Upper lobe of left lung (tissue), 6 donors: ENCODE measurements around the gene NUMBL. TPM values are rescaled to one million over a fixed set of nuclear protein-coding genes. Genes with fewer than 3 reads are reported as not detected.

Source experiments
- ATAC-seq, 2 donors: fragments of 200-7000 bp; cut with Tn5 transposase; one replicate each; pipeline ENCODE4 v1.9.1; 2022; ENCODE audit warnings: mild to moderate bottlenecking in 2 of 2, moderate library complexity in 2 of 2; ENCODE audit not compliant: low FRiP score in 2 of 2
- DNase-seq, 2 donors: peaks; one replicate each; pipeline ENCODE4 v3.0.0-alpha.2; 2019 to 2020
- H3K27ac ChIP-seq, 4 donors: fragments of 200-600 bp; sonication (generic); one replicate each; pipeline ENCODE4 v1.5.1; 2016 to 2019
- H3K27me3 ChIP-seq, 4 donors: fragments of 200-600 bp; sonication (generic); one replicate each; pipeline ENCODE4 v1.5.1; 2017 to 2019
- H3K36me3 ChIP-seq, 4 donors: fragments of 200-600 bp; sonication (generic); one replicate each; pipeline ENCODE4 v1.5.1; 2016 to 2019
- H3K4me1 ChIP-seq, 4 donors: fragments of 200-600 bp; sonication (generic); one replicate each; pipeline ENCODE4 v1.5.1; 2018 to 2019
- H3K4me3 ChIP-seq, 4 donors: fragments of 200-600 bp; sonication (generic); one replicate each; pipeline ENCODE4 v1.5.1; 2017 to 2019; ENCODE audit warnings: mild to moderate bottlenecking in 2 of 4, moderate library complexity in 1 of 4
- H3K9me3 ChIP-seq, 4 donors: fragments of 200-600 bp; sonication (generic); one replicate each; pipeline ENCODE4 v1.5.1; 2018 to 2019
- CTCF ChIP-seq, 6 experiments: fragments of 450-650 bp in 4 of 6; fragments of 200-600 bp in 2 of 6; sonication (generic) in 2 of 6; IDR thresholded peaks; one replicate each; pipeline ENCODE4 v1.5.1; 2016 to 2019; ENCODE audit warnings: antibody characterized with exemption in 6 of 6
- EP300 ChIP-seq, 4 donors: sonication (generic); formaldehyde crosslinking; IDR thresholded peaks; one replicate each; pipeline ENCODE4 v1.5.1; 2017; ENCODE audit warnings: antibody characterized with exemption in 4 of 4, control low read depth in 2 of 4
- POLR2A ChIP-seq, 4 donors: fragments of 450-650 bp; IDR thresholded peaks; one replicate each; pipeline ENCODE4 v1.5.1; 2016 to 2017; ENCODE audit warnings: antibody characterized with exemption in 4 of 4, mild to moderate bottlenecking in 2 of 4
- POLR2AphosphoS5 ChIP-seq, 2 donors: sonication (generic); formaldehyde crosslinking; IDR thresholded peaks; one replicate each; pipeline ENCODE4 v1.5.1; 2017; ENCODE audit warnings: antibody characterized with exemption in 2 of 2
- WGBS, 2 donors: methylation state at CpG; one replicate each; pipeline ENCODE4 v1.1.5; 2017 to 2018; 5-methylcytosine and 5-hydroxymethylcytosine counted together
- total RNA-seq, 6 donors: library from RNA; depleted of rRNA in 4 of 6; stranded (reverse); fragments of >200 nt in 4 of 6; gene quantifications; one replicate each; pipeline versions ENCODE4 v1.1.0 to v1.2.1, GENCODE V29; 2016 to 2021
- donor health status: DM: no; HTN: no; CAD: no; lungs with moderate emphysema.
- donor health status: DM: no; HTN: yes; CAD: no; lungs with severe emphysema.

NUMBL gene
- total RNA-seq, 6 donors from 2014 or later = 18.0 to 133 (median 23.8) TPM

- H3K27ac ChIP-seq = no peak overlapping the region
- DNase-seq (no peak), ATAC-seq (no peak)
- no peaks in the 10 kb centered on the region for H3K27me3 ChIP-seq
- TF ChIP-seq POLR2A (IDR thresholded peaks at IDR 0.05) (no peak), CTCF (IDR thresholded peaks at IDR 0.05) (no peak), EP300 (IDR thresholded peaks at IDR 0.05) (no peak), POLR2AphosphoS5 (IDR thresholded peaks at IDR 0.05) (no peak)
- H3K9me3 ChIP-seq = no peaks in the 10 kb centered on the region
- no peaks in the 10 kb centered on the region for H3K36me3 ChIP-seq
- peaks cover 0 to 12% (median 6%) of the 10 kb centered on the region in 4 donors for H3K4me1 ChIP-seq
- H3K4me3 ChIP-seq = no peak overlapping the region
- 81 to 85% methylated on average over 6 of the region's 6 CpGs for WGBS, 2 donors
These were observed 50.8 kb downstream of the NUMBL start for GRCh38 chr19:40639638-40639982.

GRCh38 chr19:40638327-40638726 lies 52.1 kb downstream of the NUMBL start:
- H3K27me3 ChIP-seq = no peaks in the 10 kb centered on the region
- peaks cover 7 to 17% (median 13%) of the 10 kb centered on the region in 4 donors for H3K4me1 ChIP-seq
- no peak for ATAC-seq
- no peak overlapping the region for H3K27ac ChIP-seq
- no peaks in the 10 kb centered on the region for H3K36me3 ChIP-seq
- WGBS, 2 donors = 64 to 73% methylated on average over 1 of the region's 1 CpG
- H3K4me3 ChIP-seq = no peak overlapping the region
- DNase-seq = no peak
- TF ChIP-seq POLR2AphosphoS5 (IDR thresholded peaks at IDR 0.05) = no peak
- TF ChIP-seq POLR2A (IDR thresholded peaks at IDR 0.05) = no peak
- TF ChIP-seq EP300 (IDR thresholded peaks at IDR 0.05) = no peak
- TF ChIP-seq CTCF (IDR thresholded peaks at IDR 0.05) = no peak
- H3K9me3 ChIP-seq = no peaks in the 10 kb centered on the region

GRCh38 chr19:40633207-40633606 lies 57.2 kb downstream of the NUMBL start:
- no peak for DNase-seq
- TF ChIP-seq POLR2A (IDR thresholded peaks at IDR 0.05) (no peak), POLR2AphosphoS5 (IDR thresholded peaks at IDR 0.05) (no peak), CTCF (IDR thresholded peaks at IDR 0.05) (no peak)
- no peak overlapping the region for H3K27ac ChIP-seq

GRCh38 chr19:40632311-40633036 lies 58.0 kb downstream of the NUMBL start:
- H3K9me3 ChIP-seq = no peaks in the 10 kb centered on the region
- 79 to 88% methylated on average over 3 of the region's 3 CpGs for WGBS, 2 donors
- H3K4me3 ChIP-seq = no peak overlapping the region
- H3K27me3 ChIP-seq = no peaks in the 10 kb centered on the region
- ATAC-seq (no peak), DNase-seq (no peak)
- peaks cover 6 to 10% (median 6%) of the 10 kb centered on the region in 4 donors for H3K4me1 ChIP-seq
- H3K36me3 ChIP-seq = peaks cover 0 to 11% (median 4%) of the 10 kb centered on the region in 4 donors
- H3K27ac ChIP-seq = no peak overlapping the region
- TF ChIP-seq POLR2A (IDR thresholded peaks at IDR 0.05) (no peak), POLR2AphosphoS5 (IDR thresholded peaks at IDR 0.05) (no peak), CTCF (IDR thresholded peaks at IDR 0.05) (no peak), EP300 (IDR thresholded peaks at IDR 0.05) (no peak)

More at GRCh38 chr19:40633207-40633606, 57.2 kb downstream of the NUMBL start:
- Histone ChIP-seq H3K9me3 (no peaks in the 10 kb centered on the region), H3K36me3 (peaks cover 0 to 11% (median 4%) of the 10 kb centered on the region in 4 donors), H3K4me1 (peaks cover 6 to 10% (median 6%) of the 10 kb centered on the region in 4 donors), H3K4me3 (no peak overlapping the region), H3K27me3 (no peaks in the 10 kb centered on the region)
- 81 to 93% methylated on average over 5 of the region's 5 CpGs for WGBS, 2 donors
- ATAC-seq = no peak
